Subcutaneous adipose tissue (tissue), 4 donors: ENCODE results near the gene MYADM. TPM values are rescaled to one million over a fixed set of nuclear protein-coding genes. Genes with fewer than 3 reads are reported as not detected.

ENCODE experiments used
- CTCF ChIP-seq: fragments of 450-650 bp; IDR thresholded peaks from one replicate; pipeline ENCODE4 v1.5.1; 2016; ENCODE audit warnings: low read depth, mild to moderate bottlenecking, control low read depth, antibody characterized with exemption, moderate library complexity
- total RNA-seq, 4 donors: library from RNA; depleted of rRNA; stranded (reverse); fragments of >200 nt; gene quantifications; one replicate each; pipeline ENCODE4 v1.1.0, GENCODE V29; 2016

Gene MYADM
- total RNA-seq, 4 donors from 2014 or later = 29.9 to 37.9 (median 34.7) TPM

- no peak for TF ChIP-seq CTCF
Observed at GRCh38 chr19:53884256-53884655, 16.6 kb downstream of the MYADM start.

GRCh38 chr19:53885036-53885435 is 17.4 kb downstream of the MYADM start:
- TF ChIP-seq CTCF = no peak

DNA sequence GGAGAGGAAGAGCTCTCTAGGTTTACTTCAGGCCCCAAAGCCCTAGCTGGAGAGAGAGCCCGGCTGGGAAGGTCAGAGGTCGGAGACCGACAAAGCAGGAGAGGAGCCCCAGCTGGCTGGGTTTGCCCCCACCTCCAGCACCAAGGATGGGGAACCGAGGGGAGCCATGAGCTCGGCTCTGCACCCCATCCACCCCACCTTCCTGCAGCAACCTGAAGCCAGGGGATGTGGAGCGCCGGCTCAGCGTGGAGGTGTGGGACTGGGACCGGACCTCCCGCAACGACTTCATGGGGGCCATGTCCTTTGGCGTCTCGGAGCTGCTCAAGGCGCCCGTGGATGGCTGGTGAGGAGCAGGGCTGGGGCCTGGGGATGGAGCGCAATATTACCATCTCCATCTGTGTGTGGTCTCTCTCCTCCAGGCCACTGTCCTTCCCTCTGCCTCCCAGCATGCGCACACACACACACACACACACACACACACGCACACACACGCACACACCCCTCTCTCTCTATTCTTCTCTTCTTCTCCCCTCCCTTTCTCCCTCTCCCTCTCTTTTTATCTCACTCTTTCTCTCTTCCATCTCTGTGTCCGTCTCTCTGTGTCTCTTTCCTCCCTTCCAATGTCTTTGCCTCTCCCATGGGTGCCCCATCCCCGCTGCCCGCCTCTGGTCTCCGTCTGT is 24.8 kb downstream of the MYADM start:
- no peak for TF ChIP-seq CTCF

- TF ChIP-seq CTCF = no peak
Observed at GRCh38 chr19:53892981-53893325, 25.3 kb downstream of the MYADM start.

- TF ChIP-seq CTCF = no peak
Observed at GRCh38 chr19:53894707-53895106, 27.0 kb downstream of the MYADM start.

DNA sequence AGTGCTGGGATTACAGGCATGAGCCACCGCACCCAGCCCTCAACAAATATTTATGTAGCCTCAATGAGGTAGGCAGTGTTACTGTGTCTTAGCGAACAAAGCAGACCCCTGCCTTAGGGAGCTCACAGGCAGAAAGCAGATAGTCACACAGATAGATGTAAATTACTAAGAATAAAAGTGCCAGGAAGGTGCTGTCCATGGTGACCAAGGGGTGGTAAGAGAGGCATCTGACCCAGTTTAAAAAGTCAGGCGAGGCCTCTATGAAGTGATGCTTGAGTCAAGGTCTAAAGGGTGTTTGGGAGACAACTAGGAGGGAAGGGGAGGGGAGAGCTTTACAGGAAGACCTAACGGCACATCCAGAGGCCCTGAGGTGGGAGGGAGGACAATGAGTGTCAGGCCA is 29.0 kb downstream of the MYADM start:
- TF ChIP-seq CTCF = no peak

DNA sequence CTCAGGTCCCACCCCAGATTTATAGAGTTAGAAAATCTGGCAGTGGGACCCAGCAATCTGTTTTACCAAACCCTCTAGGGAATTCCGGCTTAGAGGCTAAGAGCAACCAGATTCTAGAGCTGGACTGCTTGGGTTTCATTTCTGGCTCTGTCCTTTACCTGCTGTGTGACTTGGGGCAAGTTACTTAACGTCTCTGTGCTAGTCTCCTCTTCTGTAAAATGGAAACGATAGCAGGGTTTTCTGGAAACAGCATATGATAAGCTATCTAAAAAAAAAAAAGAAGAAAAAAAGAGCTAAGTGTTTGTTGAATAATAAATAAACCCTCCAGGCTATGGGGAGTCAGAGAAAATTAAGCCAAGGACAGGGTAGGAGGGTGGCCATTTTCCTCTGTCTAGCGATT is 29.8 kb downstream of the MYADM start:
- no peak for TF ChIP-seq CTCF
